Activated naive CD4-positive, alpha-beta T cell treated with anti-CD3 and anti-CD28 coated beads, Interleukin-2, amount 50 U/mL, for 72 hours (primary cell): Measurements from ENCODE around the gene PAGR1. TPM values are rescaled to one million over a fixed set of nuclear protein-coding genes. Genes with fewer than 3 reads are reported as not detected.

ENCODE experiments used
- ATAC-seq, 2 donors: fragments of 150-1000 bp; cut with Tn5 transposase; 2 replicates each; pipeline ENCODE4 v1.10.0; 2021; ENCODE audit warnings: mild to moderate bottlenecking in 2 of 2, moderate library complexity in 2 of 2
- DNase-seq, 2 donors: peaks; one replicate each; pipeline ENCODE4 v3.0.0; 2021 to 2022; ENCODE audit warnings: low spot score in 2 of 2
- H3K27ac Mint-ChIP-seq, 2 donors: one replicate each; pipeline ENCODE4 v1.8.0; 2022; ENCODE audit warnings: mild to moderate bottlenecking in 2 of 2, mixed read lengths in 2 of 2
- H3K36me3 Mint-ChIP-seq, 2 donors: one replicate each; pipeline ENCODE4 v1.8.0; 2022; ENCODE audit warnings: mixed read lengths in 2 of 2
- H3K9me3 Mint-ChIP-seq, 2 donors: one replicate each; pipeline ENCODE4 v1.8.0; 2022; ENCODE audit warnings: mixed read lengths in 2 of 2
- total RNA-seq, 2 donors: library from RNA; stranded (reverse); gene quantifications; one replicate each; pipeline ENCODE4 v1.2.3, GENCODE V29; 2022

The PAGR1 gene
- total RNA-seq, 2 donors from 2014 or later = 20.2 to 40.0 TPM

- no peak for ATAC-seq
- Mint-ChIP-seq H3K27ac (no peak overlapping the region), H3K36me3 (peaks cover 4 to 11% of the 10 kb centered on the region in 2 donors)
Measured at GRCh38 chr16:29841631-29842030, 25.7 kb downstream of the PAGR1 start.

GRCh38 chr16:29842732-29843346 lies 26.9 kb downstream of the PAGR1 start:
- DNase-seq = no peak
- peak overlapping the region in 1 of 2 donors; percentile 66 for H3K27ac Mint-ChIP-seq
- peak; percentile 29 to 46 for ATAC-seq
- H3K36me3 Mint-ChIP-seq = peaks cover 4 to 12% of the 10 kb centered on the region in 2 donors
- H3K9me3 Mint-ChIP-seq = no peaks in the 10 kb centered on the region

More at GRCh38 chr16:29841631-29842030, 25.7 kb downstream of the PAGR1 start:
- DNase-seq = no peak
- H3K9me3 Mint-ChIP-seq = no peaks in the 10 kb centered on the region

GRCh38 chr16:29843931-29844330 lies 28.0 kb downstream of the PAGR1 start:
- ATAC-seq (no peak), DNase-seq (no peak)
- peaks cover 4 to 12% of the 10 kb centered on the region in 2 donors for H3K36me3 Mint-ChIP-seq
- peak overlapping the region; percentile 37 to 84 for H3K27ac Mint-ChIP-seq
- H3K9me3 Mint-ChIP-seq = no peaks in the 10 kb centered on the region

GRCh38 chr16:29844575-29845331 lies 28.8 kb downstream of the PAGR1 start:
- peak overlapping the region in 1 of 2 donors; percentile 37 for H3K27ac Mint-ChIP-seq
- H3K9me3 Mint-ChIP-seq = no peaks in the 10 kb centered on the region
- no peak for DNase-seq
- no peak for ATAC-seq
- peaks cover 4 to 12% of the 10 kb centered on the region in 2 donors for H3K36me3 Mint-ChIP-seq

- peaks cover 4 to 12% of the 10 kb centered on the region in 2 donors for H3K36me3 Mint-ChIP-seq
- no peak for DNase-seq
- ATAC-seq = no peak
- no peaks in the 10 kb centered on the region for H3K9me3 Mint-ChIP-seq
- H3K27ac Mint-ChIP-seq = peak overlapping the region in 1 of 2 donors; percentile 13
Measured at GRCh38 chr16:29845656-29846055, 29.7 kb downstream of the PAGR1 start.

- Mint-ChIP-seq H3K27ac (peak overlapping the region; percentile 22 to 82), H3K9me3 (no peaks in the 10 kb centered on the region), H3K36me3 (peaks cover 4 to 12% of the 10 kb centered on the region in 2 donors)
- peak; percentile 80 to 86 for DNase-seq
- ATAC-seq = peak; percentile 91 to 95
Measured at GRCh38 chr16:29848420-29849297, 32.7 kb downstream of the PAGR1 start.

- Mint-ChIP-seq H3K36me3 (peaks cover 4 to 12% of the 10 kb centered on the region in 2 donors), H3K9me3 (no peaks in the 10 kb centered on the region), H3K27ac (peak overlapping the region in 1 of 2 donors; percentile 22)
- ATAC-seq (no peak), DNase-seq (no peak)
Measured at GRCh38 chr16:29849505-29849904, 33.6 kb downstream of the PAGR1 start.

- peaks cover 0 to 6% of the 10 kb centered on the region in 2 donors for H3K36me3 Mint-ChIP-seq
- DNase-seq (no peak), ATAC-seq (no peak)
- no peak overlapping the region for H3K27ac Mint-ChIP-seq
- H3K9me3 Mint-ChIP-seq = no peaks in the 10 kb centered on the region
Measured at GRCh38 chr16:29850998-29851397, 35.0 kb downstream of the PAGR1 start.

- Mint-ChIP-seq H3K36me3 (no peaks in the 10 kb centered on the region), H3K9me3 (no peaks in the 10 kb centered on the region), H3K27ac (no peak overlapping the region)
- no peak for DNase-seq
- ATAC-seq = no peak
Measured at GRCh38 chr16:29852654-29853053, 36.7 kb downstream of the PAGR1 start.

GRCh38 chr16:29854520-29855100 lies 38.7 kb downstream of the PAGR1 start:
- H3K27ac Mint-ChIP-seq = peak overlapping the region; percentile 25 to 52
- no peaks in the 10 kb centered on the region for H3K9me3 Mint-ChIP-seq
- H3K36me3 Mint-ChIP-seq = peaks cover 0 to 6% of the 10 kb centered on the region in 2 donors
- DNase-seq (no peak), ATAC-seq (peak; percentile 47 to 56)

GRCh38 chr16:29857133-29857760 lies 41.3 kb downstream of the PAGR1 start:
- no peak for DNase-seq
- H3K9me3 Mint-ChIP-seq = no peaks in the 10 kb centered on the region
- H3K27ac Mint-ChIP-seq = no peak overlapping the region
- no peak for ATAC-seq
- peaks cover 2 to 7% of the 10 kb centered on the region in 2 donors for H3K36me3 Mint-ChIP-seq

- Mint-ChIP-seq H3K36me3 (peaks cover 6 to 12% of the 10 kb centered on the region in 2 donors), H3K9me3 (no peaks in the 10 kb centered on the region), H3K27ac (peak overlapping the region in 1 of 2 donors; percentile 31)
- DNase-seq (no peak), ATAC-seq (no peak)
Measured at GRCh38 chr16:29858149-29858849, 42.3 kb downstream of the PAGR1 start.

GRCh38 chr16:29858974-29859373 lies 43.0 kb downstream of the PAGR1 start:
- H3K9me3 Mint-ChIP-seq = no peaks in the 10 kb centered on the region
- DNase-seq = no peak
- no peak for ATAC-seq
- H3K36me3 Mint-ChIP-seq = peaks cover 6 to 12% of the 10 kb centered on the region in 2 donors
- no peak overlapping the region for H3K27ac Mint-ChIP-seq

- Mint-ChIP-seq H3K36me3 (peaks cover 6 to 12% of the 10 kb centered on the region in 2 donors), H3K27ac (peak overlapping the region; percentile 52 to 92), H3K9me3 (no peaks in the 10 kb centered on the region)
- ATAC-seq (no peak), DNase-seq (no peak)
Measured at GRCh38 chr16:29860218-29860617, 44.3 kb downstream of the PAGR1 start.

GRCh38 chr16:29862383-29862883 lies 46.5 kb downstream of the PAGR1 start:
- peak in 1 of 2 donors; percentile 9 for ATAC-seq
- DNase-seq = peak in 1 of 2 donors; percentile 21
- H3K27ac Mint-ChIP-seq = peak overlapping the region; percentile 96 to 97

More at GRCh38 chr16:29862383-29862883, 46.5 kb downstream of the PAGR1 start:
- H3K36me3 Mint-ChIP-seq = peaks cover 6 to 12% of the 10 kb centered on the region in 2 donors
- no peaks in the 10 kb centered on the region for H3K9me3 Mint-ChIP-seq
